Smooth muscle cell (in vitro differentiated cells): ENCODE data around the gene MINDY2. TPM values are rescaled to one million over a fixed set of nuclear protein-coding genes. Genes with fewer than 3 reads are reported as not detected.
A peak's percentile ranks its signal among the peaks of the same experiment; 100 is the strongest.

ENCODE experiments used
- DNase-seq: peaks from one replicate; lab custom pipeline; 2025; ENCODE audit not compliant: unreplicated experiment; lab: John Stamatoyannopoulos, UW
- H2AFZ ChIP-seq: fragments of 200-600 bp; sonication (generic); 2 replicates; pipeline ENCODE4 v1.6.0; 2016; ENCODE audit warnings: antibody characterized with exemption, low read depth, mild to moderate bottlenecking
- H3F3A ChIP-seq: fragments of 200-600 bp; sonication (generic); 2 replicates; pipeline ENCODE4 v1.6.0; 2017; ENCODE audit warnings: antibody characterized with exemption, low read depth
- H3K27ac ChIP-seq: fragments of 200-600 bp; sonication (generic); 2 replicates; pipeline ENCODE4 v1.5.1; 2016; ENCODE audit warnings: low read depth, mild to moderate bottlenecking
- H3K27me3 ChIP-seq: fragments of 200-600 bp; sonication (generic); 2 replicates; pipeline ENCODE4 v1.6.1; 2016; ENCODE audit warnings: low read depth, mild to moderate bottlenecking
- H3K36me3 ChIP-seq: fragments of 200-600 bp; sonication (generic); 2 replicates; pipeline ENCODE4 v1.5.1; 2016; ENCODE audit warnings: low read depth
- H3K4me1 ChIP-seq: fragments of 200-600 bp; sonication (generic); 2 replicates; pipeline ENCODE4 v1.5.1; 2016; ENCODE audit warnings: low read depth
- H3K4me2 ChIP-seq: fragments of 200-600 bp; sonication (generic); 2 replicates; pipeline ENCODE4 v1.6.0; 2016; ENCODE audit warnings: mild to moderate bottlenecking
- H3K4me3 ChIP-seq: fragments of 200-600 bp; sonication (generic); 2 replicates; pipeline ENCODE4 v1.5.1; 2016; ENCODE audit warnings: mild to moderate bottlenecking
- H3K79me2 ChIP-seq: fragments of 200-600 bp; sonication (generic); 2 replicates; pipeline ENCODE4 v1.6.0; 2016; ENCODE audit warnings: low read depth, mild to moderate bottlenecking
- H3K9ac ChIP-seq: fragments of 200-600 bp; sonication (generic); 2 replicates; pipeline ENCODE4 v1.6.0; 2016; ENCODE audit warnings: low read depth
- H3K9me3 ChIP-seq: fragments of 200-600 bp; sonication (generic); replicated peaks from 2 replicates; pipeline ENCODE4 v1.5.1; 2016; ENCODE audit warnings: low read depth
- H4K20me1 ChIP-seq: fragments of 200-600 bp; sonication (generic); 2 replicates; pipeline ENCODE4 v1.6.0; 2016; ENCODE audit warnings: low read depth
- CTCF ChIP-seq: fragments of 200-600 bp; sonication (generic); IDR thresholded peaks from 2 replicates; pipeline ENCODE4 v1.5.1; 2017; ENCODE audit warnings: borderline replicate concordance, mild to moderate bottlenecking, antibody characterized with exemption; ENCODE audit not compliant: insufficient read depth, poor library complexity, severe bottlenecking
- WGBS: methylation state at CpG from one replicate; pipeline ENCODE4 v1.1.7; 2016; ENCODE audit warnings: low lambda C conversion rate; 5-methylcytosine and 5-hydroxymethylcytosine counted together
- polyA plus RNA-seq: library from polyadenylated mRNA; unstranded; fragments of >200 nt; fragmentation: Nextera tagmentation; extraction: Ambion mirVana; gene quantifications from 2 replicates; pipeline ENCODE4 v1.2.1, GENCODE V29; 2016
- total RNA-seq: library from RNA; depleted of rRNA; stranded (reverse); fragments of >200 nt; gene quantifications from 2 replicates; pipeline ENCODE4 v1.2.3, GENCODE V29; 2014

MINDY2 gene
- total and polyA plus RNA-seq, 2 experiments from 2014 or later, result 21.2 to 28.0 TPM

- H3K27me3 ChIP-seq, result no peaks in the 10 kb centered on the region
- no peak overlapping the region for H3K4me3 ChIP-seq
- no peaks in the 10 kb centered on the region for H3K9me3 ChIP-seq
- peak overlapping the region; percentile 90 for H3K27ac ChIP-seq
- H4K20me1 ChIP-seq, result peaks cover 96% of the 10 kb centered on the region
- H3K4me2 ChIP-seq, result peak overlapping the region; percentile 41
- DNase-seq, result no peak
- H3K4me1 ChIP-seq, result peaks cover 16% of the 10 kb centered on the region
- H3K36me3 ChIP-seq, result no peaks in the 10 kb centered on the region
- H2AFZ ChIP-seq, result no peak overlapping the region
- WGBS, result 26% methylated on average over 5 of the region's 5 CpGs
- peaks cover 92% of the 10 kb centered on the region for H3K79me2 ChIP-seq
- peaks cover 27% of the 10 kb centered on the region for H3F3A ChIP-seq
- H3K9ac ChIP-seq, result peak overlapping the region; percentile 34
- TF ChIP-seq CTCF, result no peak
Observed at GRCh38 chr15:58731756-58732535, 39.2 kb upstream of the MINDY2 start.

DNA sequence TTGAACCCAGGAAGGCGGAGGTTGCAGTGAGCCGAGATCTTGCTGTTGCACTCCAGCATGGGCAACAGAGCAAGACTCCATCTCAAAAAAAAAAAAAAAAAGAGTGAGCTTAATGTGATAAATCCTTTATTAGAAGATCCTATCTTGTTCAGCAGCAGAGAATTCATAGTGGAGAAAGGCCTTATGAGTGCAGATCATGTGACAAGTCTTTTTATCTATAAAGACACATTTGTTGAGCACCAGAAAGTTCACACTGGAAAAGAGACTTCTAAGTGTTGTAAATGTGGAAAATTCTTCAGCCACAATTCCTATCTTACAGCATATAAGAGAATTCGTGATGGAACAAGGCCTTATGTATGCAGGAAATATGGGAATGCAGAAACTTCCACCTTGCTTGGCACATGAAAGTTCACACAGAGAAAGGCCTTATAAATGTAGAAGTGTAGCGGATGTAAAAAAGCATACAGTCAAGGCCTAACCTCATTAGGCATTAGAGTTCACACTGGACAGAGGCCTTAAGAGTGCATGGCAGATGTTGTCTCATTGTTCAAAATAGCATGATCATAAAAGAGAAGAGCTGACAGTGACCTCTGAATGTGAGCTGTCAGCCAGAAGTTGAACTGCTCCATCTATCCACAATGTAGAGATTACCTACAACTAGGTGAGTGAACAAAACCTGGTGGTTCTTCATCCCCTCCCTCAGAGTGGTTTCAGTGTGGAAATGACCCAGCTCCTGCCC is 38.3 kb upstream of the MINDY2 start:
- peaks cover 92% of the 10 kb centered on the region for H3K79me2 ChIP-seq
- H2AFZ ChIP-seq, result no peak overlapping the region
- H3K27ac ChIP-seq, result peak overlapping the region; percentile 90
- peak overlapping the region; percentile 41 for H3K4me2 ChIP-seq
- no peak overlapping the region for H3K4me3 ChIP-seq
- H3K9ac ChIP-seq, result no peak overlapping the region
- no peaks in the 10 kb centered on the region for H3K27me3 ChIP-seq
- DNase-seq, result no peak
- H4K20me1 ChIP-seq, result peaks cover 96% of the 10 kb centered on the region
- 84% methylated on average over 4 of the region's 4 CpGs for WGBS
- H3K4me1 ChIP-seq, result peaks cover 16% of the 10 kb centered on the region
- no peaks in the 10 kb centered on the region for H3K9me3 ChIP-seq
- no peaks in the 10 kb centered on the region for H3K36me3 ChIP-seq
- TF ChIP-seq CTCF, result no peak
- H3F3A ChIP-seq, result peaks cover 27% of the 10 kb centered on the region

DNA sequence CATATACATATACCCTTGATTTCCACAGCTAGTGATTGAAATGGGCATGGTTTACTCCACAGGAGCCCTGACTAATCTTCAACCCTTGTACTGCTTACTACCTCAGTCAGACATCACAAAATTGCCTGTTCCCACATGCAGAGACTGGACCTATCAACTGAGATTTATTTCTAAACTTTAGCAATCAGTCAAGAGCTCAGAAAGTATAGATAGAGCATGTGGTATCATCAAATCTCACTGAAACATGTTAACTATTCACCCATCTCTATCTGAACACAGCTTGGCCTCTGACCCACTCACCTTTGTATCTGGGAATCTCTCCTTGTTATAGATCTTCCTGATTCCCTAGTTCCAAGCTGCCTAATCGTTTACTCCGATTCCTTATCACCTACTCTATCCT is 36.2 kb upstream of the MINDY2 start:
- WGBS, result 54% methylated on average over 2 of the region's 2 CpGs
- Histone ChIP-seq H3K9me3 (no peaks in the 10 kb centered on the region), H3K27ac (peak overlapping the region; percentile 34), H3K36me3 (no peaks in the 10 kb centered on the region), H3F3A (peaks cover 27% of the 10 kb centered on the region), H3K9ac (no peak overlapping the region), H3K4me3 (no peak overlapping the region), H3K27me3 (no peaks in the 10 kb centered on the region), H3K4me1 (peaks cover 21% of the 10 kb centered on the region), H3K79me2 (peaks cover 92% of the 10 kb centered on the region), H3K4me2 (no peak overlapping the region), H2AFZ (no peak overlapping the region), H4K20me1 (peaks cover 97% of the 10 kb centered on the region)
- no peak for TF ChIP-seq CTCF
- no peak for DNase-seq
